Hepatocyte (in vitro differentiated cells): ENCODE measurements around the gene TNFRSF17. TPM values are rescaled to one million over a fixed set of nuclear protein-coding genes. Genes with fewer than 3 reads are reported as not detected.

Experiments used
- DNase-seq: peaks from one replicate; pipeline ENCODE4 v3.0.0-alpha.2; 2016; ENCODE audit warnings: low spot score
- H2AFZ ChIP-seq: fragments of 200-600 bp; sonication (generic); 2 replicates; pipeline ENCODE4 v1.6.0; 2016; ENCODE audit warnings: antibody characterized with exemption, mild to moderate bottlenecking
- H3K27ac ChIP-seq: fragments of 200-600 bp; sonication (generic); 2 replicates; pipeline ENCODE4 v1.5.1; 2016; ENCODE audit warnings: mild to moderate bottlenecking
- H3K27me3 ChIP-seq: fragments of 200-600 bp; sonication (generic); 2 replicates; pipeline ENCODE4 v1.6.1; 2016
- H3K36me3 ChIP-seq: fragments of 200-600 bp; sonication (generic); replicated peaks from 2 replicates; pipeline ENCODE4 v1.5.1; 2016; ENCODE audit warnings: low read depth; ENCODE audit not compliant: insufficient read depth
- H3K4me1 ChIP-seq: fragments of 200-600 bp; sonication (generic); 2 replicates; pipeline ENCODE4 v1.5.1; 2016; ENCODE audit warnings: mild to moderate bottlenecking, moderate library complexity; ENCODE audit not compliant: insufficient read depth
- H3K4me2 ChIP-seq: fragments of 200-600 bp; sonication (generic); 2 replicates; pipeline ENCODE4 v1.6.0; 2016
- H3K4me3 ChIP-seq: fragments of 200-600 bp; sonication (generic); 2 replicates; pipeline ENCODE4 v1.5.1; 2016; ENCODE audit warnings: mild to moderate bottlenecking
- H3K79me2 ChIP-seq: fragments of 200-600 bp; sonication (generic); 2 replicates; pipeline ENCODE4 v1.6.0; 2017; ENCODE audit warnings: mild to moderate bottlenecking
- H3K9me2 ChIP-seq: fragments of 200-600 bp; sonication (generic); replicated peaks from 2 replicates; pipeline ENCODE4 v1.6.0; 2017; ENCODE audit warnings: mild to moderate bottlenecking; ENCODE audit not compliant: insufficient read depth
- H3K9me3 ChIP-seq: fragments of 200-600 bp; sonication (generic); 2 replicates; pipeline ENCODE4 v1.5.1; 2016; ENCODE audit warnings: low read depth, mild to moderate bottlenecking
- H4K20me1 ChIP-seq: fragments of 200-600 bp; sonication (generic); 2 replicates; pipeline ENCODE4 v1.6.0; 2016; ENCODE audit warnings: mild to moderate bottlenecking; ENCODE audit not compliant: insufficient read depth, poor library complexity, severe bottlenecking
- EZH2 ChIP-seq: fragments of 200-600 bp; sonication (generic); IDR thresholded peaks from 2 replicates; pipeline ENCODE4 v1.6.1; 2016; ENCODE audit warnings: antibody characterized with exemption, mild to moderate bottlenecking, borderline replicate concordance
- EZH2phosphoT487 ChIP-seq: fragments of 200-600 bp; sonication (generic); IDR thresholded peaks from one replicate; pipeline ENCODE4 v1.6.1; 2018; ENCODE audit warnings: antibody characterized with exemption, mild to moderate bottlenecking, low read depth, moderate library complexity; ENCODE audit not compliant: unreplicated experiment, severe bottlenecking
- WGBS: methylation state at CpG from one replicate; pipeline ENCODE4 v1.1.6; 2016; ENCODE audit warnings: low lambda C conversion rate; ENCODE audit errors: missing lambda C conversion rate; 5-methylcytosine and 5-hydroxymethylcytosine counted together
- polyA plus RNA-seq: library from polyadenylated mRNA; unstranded; fragments of >200 nt; fragmentation: Nextera tagmentation; extraction: Ambion mirVana; gene quantifications from 2 replicates; pipeline ENCODE4 v1.2.1, GENCODE V29; 2016
- total RNA-seq: library from RNA; depleted of rRNA; stranded (reverse); fragments of >200 nt; gene quantifications from 2 replicates; pipeline ENCODE4 v1.2.3, GENCODE V29; 2014
- TF ChIP-seq, protein P1 (sequence below): fragments of 200-600 bp; sonication (generic); IDR thresholded peaks from 2 replicates; pipeline ENCODE4 v1.5.1; 2016; ENCODE audit warnings: antibody characterized with exemption, mild to moderate bottlenecking; ENCODE audit not compliant: poor library complexity

The TNFRSF17 gene
- total and polyA plus RNA-seq, 2 experiments from 2014 or later: not detected

DNA sequence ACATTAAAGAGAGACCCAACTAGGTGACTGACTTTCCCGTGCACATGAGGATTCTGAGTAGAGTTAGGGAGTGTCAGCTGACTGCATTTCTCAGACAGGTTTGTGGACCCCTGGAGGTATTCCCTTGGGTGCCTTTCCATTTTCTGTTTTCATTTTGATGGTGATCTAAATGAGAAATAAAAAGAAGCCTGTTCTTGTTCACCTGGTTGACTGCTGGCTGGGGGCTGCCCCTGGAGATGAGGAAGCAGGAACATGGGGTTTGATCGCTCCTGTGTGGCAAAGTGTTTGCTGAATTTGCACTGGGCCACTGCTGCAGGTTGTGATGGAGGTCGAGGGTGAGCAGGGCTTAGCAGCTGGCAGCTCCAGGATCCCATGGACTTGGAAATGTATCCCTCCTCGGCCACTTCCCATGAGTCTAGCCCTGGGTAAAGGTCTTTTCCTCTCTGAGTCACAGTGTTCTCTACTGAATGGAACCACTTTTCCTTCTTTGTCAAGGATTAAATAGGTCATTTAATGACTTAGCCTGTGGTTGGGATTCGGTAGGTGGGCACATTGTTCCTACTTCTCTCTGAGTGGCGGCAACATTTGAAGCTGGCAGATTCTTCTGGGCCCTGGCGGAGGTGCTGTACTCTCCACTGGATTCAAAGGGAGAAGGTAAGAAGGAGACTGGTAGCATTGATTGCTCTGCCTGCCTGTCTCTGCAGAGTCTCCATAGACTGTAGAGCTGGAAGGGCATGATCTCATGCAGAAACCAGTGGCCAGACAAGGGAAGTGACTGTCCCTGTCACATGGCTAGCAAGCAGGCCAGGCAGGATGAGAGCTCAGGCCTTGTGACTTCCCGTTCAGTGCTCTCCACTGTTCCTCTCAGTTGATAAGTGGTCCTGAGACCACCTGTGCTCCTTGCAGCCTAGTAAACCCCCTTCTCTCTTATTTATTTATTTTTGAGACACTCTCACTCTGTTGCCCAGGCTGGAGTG is 29.4 kb downstream of the TNFRSF17 start:
- TF ChIP-seq, protein P1, sequence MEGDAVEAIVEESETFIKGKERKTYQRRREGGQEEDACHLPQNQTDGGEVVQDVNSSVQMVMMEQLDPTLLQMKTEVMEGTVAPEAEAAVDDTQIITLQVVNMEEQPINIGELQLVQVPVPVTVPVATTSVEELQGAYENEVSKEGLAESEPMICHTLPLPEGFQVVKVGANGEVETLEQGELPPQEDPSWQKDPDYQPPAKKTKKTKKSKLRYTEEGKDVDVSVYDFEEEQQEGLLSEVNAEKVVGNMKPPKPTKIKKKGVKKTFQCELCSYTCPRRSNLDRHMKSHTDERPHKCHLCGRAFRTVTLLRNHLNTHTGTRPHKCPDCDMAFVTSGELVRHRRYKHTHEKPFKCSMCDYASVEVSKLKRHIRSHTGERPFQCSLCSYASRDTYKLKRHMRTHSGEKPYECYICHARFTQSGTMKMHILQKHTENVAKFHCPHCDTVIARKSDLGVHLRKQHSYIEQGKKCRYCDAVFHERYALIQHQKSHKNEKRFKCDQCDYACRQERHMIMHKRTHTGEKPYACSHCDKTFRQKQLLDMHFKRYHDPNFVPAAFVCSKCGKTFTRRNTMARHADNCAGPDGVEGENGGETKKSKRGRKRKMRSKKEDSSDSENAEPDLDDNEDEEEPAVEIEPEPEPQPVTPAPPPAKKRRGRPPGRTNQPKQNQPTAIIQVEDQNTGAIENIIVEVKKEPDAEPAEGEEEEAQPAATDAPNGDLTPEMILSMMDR: no peak
- TF ChIP-seq EZH2phosphoT487 (no peak), EZH2 (no peak)
- H3K4me3 ChIP-seq: no peak overlapping the region
- no peak overlapping the region for H2AFZ ChIP-seq
- DNase-seq: no peak
- H3K79me2 ChIP-seq: peaks cover 5% of the 10 kb centered on the region
- no peak overlapping the region for H3K4me2 ChIP-seq
- no peaks in the 10 kb centered on the region for H3K9me2 ChIP-seq
- H3K9me3 ChIP-seq: no peaks in the 10 kb centered on the region
- H3K4me1 ChIP-seq: no peaks in the 10 kb centered on the region
- H3K36me3 ChIP-seq: no peaks in the 10 kb centered on the region
- WGBS: 78% methylated on average over 8 of the region's 8 CpGs
- H3K27ac ChIP-seq: peak overlapping the region; percentile 6
- no peaks in the 10 kb centered on the region for H3K27me3 ChIP-seq
- H4K20me1 ChIP-seq: no peaks in the 10 kb centered on the region

DNA sequence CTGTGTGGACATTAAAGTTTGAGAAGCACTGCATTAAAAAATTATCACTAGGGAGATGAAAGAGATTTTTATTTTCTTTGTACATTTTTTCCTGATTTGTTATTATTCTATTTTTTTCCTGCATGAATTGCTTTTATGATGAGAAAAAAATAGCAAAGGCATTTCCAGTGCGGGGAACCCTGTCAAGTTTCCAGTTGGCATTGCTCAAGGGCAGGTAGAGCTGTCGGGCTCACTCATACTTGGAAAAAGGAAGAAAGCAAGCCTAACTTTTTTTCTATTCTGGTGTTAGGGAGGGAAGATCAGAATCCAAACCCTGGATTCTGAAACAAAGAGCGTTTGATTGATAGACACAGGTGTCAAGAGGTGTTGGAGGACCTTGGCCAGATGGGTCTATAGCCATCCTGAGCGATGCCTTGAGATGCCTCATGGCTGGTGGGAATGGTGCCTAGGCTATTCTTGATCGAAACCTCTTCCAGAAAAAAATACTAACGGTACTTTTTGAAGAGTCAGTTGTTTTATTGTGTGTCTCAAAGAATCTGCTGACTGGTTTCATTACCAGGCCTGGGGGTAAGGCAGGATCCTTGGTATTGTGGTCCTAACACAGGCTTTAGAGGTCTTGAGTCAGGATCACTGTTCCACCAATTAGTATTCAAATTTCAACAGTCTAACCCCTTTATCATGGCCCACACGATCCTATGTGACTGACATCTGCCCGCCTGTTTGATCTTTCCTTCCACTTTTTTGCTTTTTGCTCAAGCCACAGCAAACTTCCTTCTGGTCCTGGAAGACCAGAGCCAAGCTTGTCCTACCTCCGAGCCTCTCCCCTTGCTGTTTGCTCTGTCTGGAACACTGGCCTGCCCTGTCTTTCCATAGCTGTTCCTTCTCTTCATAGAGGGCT is 31.7 kb downstream of the TNFRSF17 start:
- Histone ChIP-seq H3K79me2 (peaks cover 5% of the 10 kb centered on the region), H3K36me3 (no peaks in the 10 kb centered on the region), H2AFZ (no peak overlapping the region), H3K27ac (no peak overlapping the region), H3K9me3 (no peaks in the 10 kb centered on the region), H3K4me1 (no peaks in the 10 kb centered on the region), H3K9me2 (no peaks in the 10 kb centered on the region), H3K4me3 (no peak overlapping the region), H3K27me3 (no peaks in the 10 kb centered on the region), H3K4me2 (no peak overlapping the region), H4K20me1 (no peaks in the 10 kb centered on the region)
- TF ChIP-seq EZH2 (no peak), EZH2phosphoT487 (no peak)
- TF ChIP-seq, protein P1: no peak
- DNase-seq: no peak
- 87% methylated on average over 9 of the region's 9 CpGs for WGBS

DNA sequence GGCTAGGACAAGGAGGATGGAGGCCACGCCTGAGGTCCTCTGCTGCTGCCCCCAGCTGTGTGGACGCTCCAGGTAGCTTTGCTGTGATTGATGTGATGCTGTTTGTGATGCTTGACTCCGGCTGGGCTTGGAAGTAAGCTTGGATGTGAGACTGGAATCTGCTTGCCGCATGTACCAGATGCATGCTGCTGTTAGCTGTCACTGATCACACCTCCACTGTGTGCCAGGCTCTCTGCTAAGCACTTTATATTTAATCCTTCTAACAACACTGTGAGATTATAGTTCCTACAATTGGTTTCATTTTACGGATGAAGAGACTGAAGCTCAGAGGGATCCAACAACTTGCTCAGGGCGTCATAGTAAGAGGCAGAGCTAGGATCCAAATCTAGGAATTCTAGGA is 35.0 kb downstream of the TNFRSF17 start:
- H3K4me2 ChIP-seq: no peak overlapping the region
- H3K27ac ChIP-seq: no peak overlapping the region
- H4K20me1 ChIP-seq: no peaks in the 10 kb centered on the region
- no peaks in the 10 kb centered on the region for H3K36me3 ChIP-seq
- no peaks in the 10 kb centered on the region for H3K4me1 ChIP-seq
- TF ChIP-seq, protein P1: no peak
- TF ChIP-seq EZH2: no peak
- no peak for TF ChIP-seq EZH2phosphoT487
- H3K9me3 ChIP-seq: no peaks in the 10 kb centered on the region
- H3K9me2 ChIP-seq: no peaks in the 10 kb centered on the region
- H3K4me3 ChIP-seq: no peak overlapping the region
- 76% methylated on average over 6 of the region's 6 CpGs for WGBS
- no peak for DNase-seq
- no peaks in the 10 kb centered on the region for H3K79me2 ChIP-seq
- no peak overlapping the region for H2AFZ ChIP-seq
- no peaks in the 10 kb centered on the region for H3K27me3 ChIP-seq
